ENCODE results near the gene KPTN.
A peak's percentile ranks its signal among the peaks of the same experiment; 100 is the strongest.

KPTN gene

DNA sequence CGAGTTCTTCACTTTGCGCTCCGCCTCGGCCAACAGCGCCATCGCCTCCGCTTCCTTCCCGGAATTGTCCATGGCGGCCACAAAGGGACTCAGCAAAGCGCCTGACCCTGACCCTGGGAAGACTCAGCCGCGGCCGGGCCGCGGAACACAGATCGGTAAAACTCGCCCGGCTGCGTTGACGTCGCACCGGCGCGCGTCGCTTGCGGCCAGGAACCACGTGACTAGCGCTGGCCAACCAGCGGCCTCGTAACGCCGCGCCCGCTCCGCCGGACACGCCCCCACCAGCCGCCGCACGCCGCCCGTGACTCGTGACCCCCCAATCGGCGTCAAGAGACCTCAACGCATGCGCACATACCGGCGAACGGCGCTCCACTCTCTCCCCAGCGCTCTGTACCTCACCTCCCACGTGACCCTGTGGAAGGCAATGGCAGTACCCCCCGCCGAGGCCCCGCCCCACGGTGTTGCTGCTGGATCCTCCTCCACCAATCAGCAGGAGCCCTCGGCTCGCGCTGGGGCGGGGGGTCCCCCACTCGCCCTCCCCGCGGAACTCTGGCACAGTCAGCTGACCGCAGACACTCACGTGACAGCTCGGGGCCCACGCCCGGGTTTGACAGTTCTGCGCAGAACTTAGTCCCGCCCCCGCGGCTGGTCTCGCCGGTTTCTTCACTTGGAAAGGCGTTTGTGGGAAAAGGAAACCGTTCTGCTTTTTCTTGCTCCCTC, 31.0 kb upstream of the KPTN start, which contains the start of gene NAPA:
TSS of gene NAPA (minus strand) at position 195 of the 720 bp plus-strand sequence. CDS start at position 72, 123 bp downstream.
- TF ChIP-seq CTCF (IDR thresholded peaks at IDR 0.05; ENCODE audit: insufficient read depth, low read length, poor library complexity, severe bottlenecking) = no peak
- H3K4me3 ChIP-seq (replicated peaks; ENCODE audit: low read depth, low read length) = peak within 1 kb of the TSS; percentile 100
- H3K36me3 ChIP-seq (ENCODE audit: control insufficient read depth, insufficient read depth, low read length) = peaks cover 10% of the 10 kb centered on the region
- DNase-seq (ENCODE audit: extremely low read depth, insufficient read length) = peak; percentile 100
- H3K27me3 ChIP-seq (replicated peaks; ENCODE audit: control insufficient read depth, insufficient read depth, low read length) = no peaks in the 10 kb centered on the region

DNA sequence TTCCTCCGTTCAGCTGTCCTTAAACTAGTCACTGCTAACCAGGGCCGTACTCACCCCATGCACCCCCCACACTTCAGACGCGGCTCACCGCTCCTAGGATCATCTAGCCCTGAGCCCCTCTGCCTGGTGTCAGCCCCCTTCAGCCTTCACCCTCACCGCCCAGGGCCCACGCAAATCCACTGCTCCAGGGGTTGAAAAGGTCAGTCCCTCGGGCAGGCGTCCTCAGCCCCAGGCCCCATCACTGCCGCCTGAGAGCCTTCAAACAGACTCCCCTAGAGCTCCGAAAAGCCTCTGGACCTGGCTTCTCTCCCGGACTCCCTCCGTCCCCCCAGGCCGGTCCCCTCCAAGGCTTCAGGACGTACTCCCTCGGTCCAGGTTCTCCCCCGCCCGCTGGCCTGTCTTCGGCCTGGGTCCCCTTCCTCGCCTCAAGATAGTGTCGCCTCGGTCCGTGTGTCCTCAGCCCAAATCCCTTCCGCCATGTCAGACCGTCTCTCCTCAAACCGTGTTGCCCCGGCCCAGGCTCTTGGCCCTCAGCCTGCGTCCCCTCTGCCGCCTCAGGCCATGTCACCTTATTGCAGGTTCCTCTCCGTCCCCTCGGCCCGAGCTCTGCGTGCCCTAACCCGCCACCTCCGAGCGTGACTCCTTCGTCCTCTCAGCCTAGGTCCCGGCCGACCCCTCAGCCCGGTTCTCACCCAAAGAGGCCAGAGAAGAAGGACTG, 30.3 kb upstream of the KPTN start:
- peaks cover 14% of the 10 kb centered on the region for H3K36me3 ChIP-seq (ENCODE audit: control insufficient read depth, insufficient read depth, low read length)
- TF ChIP-seq CTCF (IDR thresholded peaks at IDR 0.05; ENCODE audit: insufficient read depth, low read length, poor library complexity, severe bottlenecking) = no peak
- peak overlapping the region; percentile 100 for H3K4me3 ChIP-seq (replicated peaks; ENCODE audit: low read depth, low read length)
- no peak for DNase-seq (ENCODE audit: extremely low read depth, insufficient read length)
- H3K27me3 ChIP-seq (replicated peaks; ENCODE audit: control insufficient read depth, insufficient read depth, low read length) = no peaks in the 10 kb centered on the region

GRCh38 chr19:47512948-47513319, 28.9 kb upstream of the KPTN start:
- Histone ChIP-seq H3K27me3 (replicated peaks; ENCODE audit: control insufficient read depth, insufficient read depth, low read length) (no peaks in the 10 kb centered on the region), H3K4me3 (replicated peaks; ENCODE audit: low read depth, low read length) (peak overlapping the region; percentile 100), H3K36me3 (ENCODE audit: control insufficient read depth, insufficient read depth, low read length) (peaks cover 16% of the 10 kb centered on the region)
- DNase-seq (ENCODE audit: extremely low read depth, insufficient read length) = no peak
- no peak for TF ChIP-seq CTCF (IDR thresholded peaks at IDR 0.05; ENCODE audit: insufficient read depth, low read length, poor library complexity, severe bottlenecking)

- DNase-seq (ENCODE audit: extremely low read depth, insufficient read length) = no peak
- TF ChIP-seq CTCF (IDR thresholded peaks at IDR 0.05; ENCODE audit: insufficient read depth, low read length, poor library complexity, severe bottlenecking) = no peak
- Histone ChIP-seq H3K27me3 (replicated peaks; ENCODE audit: control insufficient read depth, insufficient read depth, low read length) (no peaks in the 10 kb centered on the region), H3K36me3 (ENCODE audit: control insufficient read depth, insufficient read depth, low read length) (peaks cover 16% of the 10 kb centered on the region), H3K4me3 (replicated peaks; ENCODE audit: low read depth, low read length) (peak overlapping the region; percentile 100)
These were observed 28.3 kb upstream of the KPTN start for GRCh38 chr19:47512183-47512947.

DNA sequence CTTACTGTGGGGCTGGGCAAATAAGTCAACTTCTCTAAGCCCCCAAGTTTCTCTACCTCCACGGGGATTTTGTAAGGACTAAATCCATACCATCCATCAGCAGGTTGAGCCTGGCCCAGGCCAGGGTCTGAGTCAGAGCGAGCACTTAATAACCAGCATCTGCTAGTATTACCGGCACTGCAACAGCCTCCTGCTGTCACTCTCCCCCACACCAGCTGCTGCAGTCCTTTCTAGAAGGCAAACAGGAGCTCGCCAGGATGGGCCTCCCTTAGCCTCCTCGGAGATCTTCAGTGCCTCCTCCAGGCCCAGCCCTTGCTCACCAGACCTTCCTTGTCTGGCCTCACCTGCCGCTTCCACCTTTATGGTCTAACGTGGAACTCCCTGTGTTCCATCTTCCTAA, 27.7 kb upstream of the KPTN start:
- Histone ChIP-seq H3K27me3 (replicated peaks; ENCODE audit: control insufficient read depth, insufficient read depth, low read length) (no peaks in the 10 kb centered on the region), H3K4me3 (replicated peaks; ENCODE audit: low read depth, low read length) (no peak overlapping the region), H3K36me3 (ENCODE audit: control insufficient read depth, insufficient read depth, low read length) (peaks cover 16% of the 10 kb centered on the region)
- no peak for DNase-seq (ENCODE audit: extremely low read depth, insufficient read length)
- no peak for TF ChIP-seq CTCF (IDR thresholded peaks at IDR 0.05; ENCODE audit: insufficient read depth, low read length, poor library complexity, severe bottlenecking)
